GM18907 (cell line): ENCODE results near the gene PLEKHA5.
"Not testable (repeated sequence)": the region's sequence is repeated elsewhere in the genome, so short reads cannot be mapped to it uniquely, and the experiment has no call there.

Experiments used
- ATAC-seq: cut with Tn5 transposase; IDR thresholded peaks from one replicate; pipeline ENCODE4 v1.9.1; 2021; ENCODE audit warnings: mild to moderate bottlenecking, moderate library complexity; ENCODE audit not compliant: unreplicated experiment

PLEKHA5 gene

DNA sequence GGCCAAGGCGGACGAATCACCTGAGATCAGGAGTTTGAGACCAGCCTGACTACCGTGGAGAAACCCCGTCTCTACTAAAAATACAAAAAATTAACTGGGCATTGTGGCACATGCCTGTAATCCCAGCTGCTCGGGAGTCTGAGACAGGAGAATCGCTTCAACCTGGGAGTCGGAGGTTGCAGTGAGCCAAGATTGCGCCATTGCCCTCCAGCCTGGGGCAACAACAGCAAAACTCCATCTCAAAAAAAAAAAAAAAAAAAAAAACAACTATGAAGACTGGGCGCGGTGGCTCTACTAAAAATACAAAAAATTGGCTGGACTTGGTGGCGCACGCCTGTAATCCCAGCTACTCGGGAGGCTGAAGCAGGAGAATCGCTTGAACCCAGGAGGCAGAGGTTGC is 176.1 kb downstream of the PLEKHA5 start:
- not testable (repeated sequence) for ATAC-seq

DNA sequence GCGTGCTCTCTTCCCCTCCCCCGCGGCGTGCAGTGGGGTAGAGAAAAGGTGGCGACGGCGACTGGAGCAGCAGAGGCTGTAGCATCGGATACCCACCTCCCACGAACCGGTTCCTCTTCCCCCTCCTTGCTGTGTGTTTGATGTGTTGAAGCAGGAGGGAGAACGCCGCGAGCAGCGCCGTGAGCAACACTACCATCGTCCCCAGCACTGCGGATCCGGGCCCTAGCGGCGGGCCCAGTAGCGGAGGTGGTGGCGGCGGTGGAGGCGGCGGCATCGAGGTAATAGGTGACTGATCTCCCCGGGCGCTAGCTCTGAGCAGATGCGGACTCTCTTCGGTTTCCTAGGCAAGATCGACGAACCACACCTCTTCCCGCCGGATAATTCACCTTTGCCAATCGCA is 176.8 kb downstream of the PLEKHA5 start:
- no peak for ATAC-seq

DNA sequence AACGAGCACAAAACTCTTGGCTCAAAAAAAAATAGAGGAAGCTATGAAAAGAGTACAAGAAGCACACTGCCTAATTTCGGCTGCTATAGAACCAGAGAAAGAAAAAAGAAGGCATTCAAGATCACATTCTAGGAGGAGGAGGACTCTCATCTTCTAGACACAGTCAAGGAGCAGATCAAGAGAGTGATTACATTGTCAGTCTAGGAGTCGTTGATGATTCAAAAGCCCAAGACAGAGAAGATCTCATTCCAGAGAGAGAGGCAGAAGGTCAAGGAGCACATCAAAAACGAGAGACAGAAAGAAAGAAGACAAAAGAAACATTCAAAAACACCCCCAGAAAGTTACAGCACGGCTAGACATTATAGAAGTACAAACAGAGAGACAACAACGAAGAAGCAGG is 177.9 kb downstream of the PLEKHA5 start:
- ATAC-seq: no peak

DNA sequence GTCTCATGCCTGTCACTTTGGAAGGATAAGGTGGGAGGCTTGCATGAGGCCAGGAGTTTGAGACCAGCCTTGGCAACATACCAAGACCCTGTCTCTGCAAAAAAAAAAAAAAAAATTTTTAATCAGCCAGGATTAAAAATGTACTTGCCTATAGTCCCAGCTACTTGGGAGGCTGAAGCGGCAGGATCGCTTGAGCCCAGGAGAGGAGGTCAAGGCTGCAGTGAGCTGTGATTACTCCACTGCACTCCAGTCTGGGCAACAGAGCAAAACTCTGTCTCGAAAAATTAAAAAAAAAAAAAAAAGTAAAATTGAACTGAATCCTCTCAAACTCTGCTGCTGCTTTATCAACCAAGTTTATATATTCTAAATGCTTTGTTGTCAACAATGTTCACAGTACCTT is 181.6 kb downstream of the PLEKHA5 start:
- ATAC-seq: no peak

- ATAC-seq: no peak
These were observed 183.1 kb downstream of the PLEKHA5 start for GRCh38 chr12:19312637-19313036.

GRCh38 chr12:19316425-19316824 is 186.9 kb downstream of the PLEKHA5 start:
- no peak for ATAC-seq

DNA sequence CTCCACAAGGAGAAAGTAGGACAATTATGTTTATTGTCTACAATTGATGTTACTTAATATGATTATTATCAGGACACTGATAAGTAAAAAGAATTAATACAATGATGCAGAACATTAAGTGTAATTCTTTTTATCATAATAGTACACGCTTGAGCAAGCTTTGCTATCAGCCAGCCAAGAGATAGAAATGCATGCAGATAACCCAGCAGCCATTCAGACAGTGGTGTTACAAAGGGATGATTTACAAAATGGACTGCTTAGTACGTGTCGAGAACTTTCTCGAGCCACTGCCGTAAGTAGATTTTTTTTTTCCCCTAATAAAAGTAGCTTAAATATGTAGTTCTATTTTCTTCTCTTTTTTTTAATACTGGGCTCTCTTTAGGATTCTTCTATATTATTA is 192.8 kb downstream of the PLEKHA5 start:
- no peak for ATAC-seq

GRCh38 chr12:19323805-19324204 is 194.3 kb downstream of the PLEKHA5 start:
- ATAC-seq: no peak

- no peak for ATAC-seq
These were observed 196.6 kb downstream of the PLEKHA5 start for GRCh38 chr12:19326102-19326501.

DNA sequence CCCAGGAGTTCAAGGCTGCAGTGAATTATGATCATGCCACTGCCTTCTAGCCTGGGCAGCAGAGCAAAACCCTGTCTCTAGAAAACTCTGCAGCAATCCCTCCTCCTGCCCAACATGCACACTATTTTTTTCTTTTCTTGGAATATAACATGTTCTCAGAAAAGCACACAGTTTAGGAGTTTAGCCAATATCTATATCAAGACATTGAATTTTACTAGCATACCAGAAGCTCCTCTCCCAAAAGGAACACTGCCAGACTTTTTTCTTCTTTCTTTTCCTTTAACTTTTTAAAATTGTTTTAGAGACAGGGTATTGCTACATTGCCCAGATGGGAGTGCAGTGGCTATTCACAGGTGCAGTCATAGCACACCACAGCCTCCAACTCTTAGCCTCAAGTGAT is 202.7 kb downstream of the PLEKHA5 start:
- ATAC-seq: no peak

DNA sequence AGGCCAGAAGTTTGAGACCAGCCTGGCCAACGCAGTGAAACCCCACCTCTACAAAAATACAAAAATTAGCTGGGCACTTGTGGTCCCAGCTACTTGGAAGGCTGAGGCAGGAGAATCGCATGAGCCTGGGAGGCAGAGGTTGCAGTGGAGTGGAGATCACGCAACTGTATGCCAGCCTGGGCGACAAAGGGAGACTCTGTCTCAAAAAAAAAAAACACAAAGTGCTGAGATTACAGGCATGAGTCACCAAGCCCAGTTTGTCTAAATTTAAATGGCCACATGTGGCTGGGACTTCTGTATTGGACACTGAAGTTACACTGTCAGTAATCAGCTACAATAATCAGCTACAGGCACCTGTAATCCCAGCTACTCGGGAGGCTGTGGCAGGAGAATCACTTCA is 208.9 kb downstream of the PLEKHA5 start:
- ATAC-seq: no peak

DNA sequence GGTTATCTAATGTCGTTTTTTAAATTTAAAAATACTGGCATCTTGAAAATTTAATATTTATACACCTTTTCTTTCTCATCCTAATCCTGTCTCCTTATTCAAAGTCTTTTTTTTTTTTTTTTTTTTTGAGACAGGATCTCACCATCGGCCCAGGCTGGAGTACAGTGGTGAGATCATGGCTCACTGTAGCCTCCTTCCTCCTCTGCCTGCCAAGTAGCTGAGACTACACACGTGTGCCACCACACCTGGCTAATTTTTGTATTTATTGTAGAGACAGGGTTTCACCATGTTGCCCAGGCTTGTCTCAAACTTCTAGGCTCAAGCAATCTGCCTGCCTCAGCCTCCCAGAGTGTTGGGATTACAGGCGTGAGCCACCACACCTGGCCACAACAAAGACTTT is 221.3 kb downstream of the PLEKHA5 start:
- not testable (repeated sequence) for ATAC-seq

DNA sequence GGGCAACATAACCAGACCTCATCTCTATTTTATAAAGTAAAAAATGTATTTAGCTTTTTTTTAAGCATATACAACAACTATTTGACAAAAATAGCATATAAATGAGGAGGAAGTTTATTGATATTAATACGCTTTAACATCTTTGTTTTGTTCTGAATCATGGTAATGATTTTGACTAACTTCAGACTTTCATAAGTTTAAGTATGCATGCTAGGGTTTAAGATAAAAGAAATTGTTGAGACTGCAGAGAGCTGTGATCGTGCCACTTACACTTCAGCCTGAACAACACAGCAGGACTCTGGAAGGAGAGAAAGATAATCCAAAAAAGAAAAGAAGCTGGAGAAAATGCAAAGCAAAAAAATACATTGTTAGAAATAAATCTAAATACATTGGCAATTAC is 221.8 kb downstream of the PLEKHA5 start:
- ATAC-seq: no peak

DNA sequence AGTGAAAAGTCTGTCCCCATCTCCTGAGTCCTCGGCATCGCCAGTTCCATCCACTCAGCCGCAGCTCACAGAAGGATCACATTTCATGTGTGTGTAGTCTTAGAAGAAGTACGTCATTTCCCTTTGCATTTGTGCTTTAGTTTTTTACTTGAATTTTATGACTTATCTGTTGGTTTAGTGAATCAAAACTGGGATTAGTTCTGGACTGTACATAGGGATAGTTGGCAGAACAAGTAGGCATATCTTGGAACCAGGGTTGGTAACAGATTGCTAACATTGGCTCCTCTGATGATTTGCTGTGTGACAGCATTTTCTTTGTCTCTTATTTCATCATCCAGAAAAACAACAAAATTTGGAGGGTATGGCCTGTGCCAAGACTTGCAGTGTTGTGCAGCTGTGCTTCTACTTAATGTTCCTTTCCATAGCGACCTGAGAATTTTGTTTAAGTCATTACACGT is 240.2 kb downstream of the PLEKHA5 start:
- no peak for ATAC-seq

DNA sequence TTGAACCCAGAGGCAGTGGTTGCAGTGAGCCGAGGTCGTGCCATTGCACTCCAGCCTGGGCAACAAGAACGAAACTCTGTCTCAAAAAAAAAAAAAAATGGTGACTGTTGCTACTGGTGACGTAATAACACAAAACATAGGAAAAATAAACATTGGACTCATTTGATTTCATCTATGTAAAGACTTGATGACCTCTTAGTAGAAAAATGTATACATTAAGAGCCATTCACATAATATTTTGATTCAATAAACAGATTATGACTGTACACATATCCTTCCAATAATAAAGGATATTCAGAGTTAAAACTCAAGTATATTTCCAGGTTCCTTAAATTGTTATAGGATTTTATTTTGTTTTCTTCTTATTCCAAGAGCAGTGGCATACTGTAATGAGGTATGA is 244.1 kb downstream of the PLEKHA5 start:
- ATAC-seq: no peak

GRCh38 chr12:19375888-19376287 is 246.4 kb downstream of the PLEKHA5 start:
- no peak for ATAC-seq

GRCh38 chr12:19376691-19377090 is 247.2 kb downstream of the PLEKHA5 start:
- no peak for ATAC-seq

GRCh38 chr12:19382111-19382526 is 252.6 kb downstream of the PLEKHA5 start:
- ATAC-seq: peak; percentile 99

GRCh38 chr12:19382563-19382962 is 253.0 kb downstream of the PLEKHA5 start:
- peak; percentile 11 for ATAC-seq

- no peak for ATAC-seq
These were observed 257.6 kb downstream of the PLEKHA5 start for GRCh38 chr12:19387161-19387560.

DNA sequence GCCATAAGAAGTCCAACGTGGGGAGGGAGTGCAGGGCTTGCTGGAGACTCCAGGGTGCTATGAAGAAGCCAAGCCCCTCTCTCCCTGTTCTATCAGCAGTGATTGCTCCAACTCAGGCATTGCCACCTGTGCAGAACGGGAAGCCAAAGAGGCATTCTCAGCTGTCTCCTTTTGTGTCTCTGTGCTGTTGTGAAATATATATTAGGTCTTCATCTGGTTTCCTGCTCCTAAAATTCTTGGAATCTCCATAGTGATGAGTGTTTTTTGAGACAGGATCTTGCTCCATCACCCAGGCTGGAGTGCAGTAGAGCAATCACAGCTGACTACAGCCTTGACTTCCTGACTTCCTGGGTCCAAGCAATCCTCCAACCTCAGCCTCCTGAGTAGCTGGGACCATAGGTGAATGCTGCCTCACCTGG is 258.6 kb downstream of the PLEKHA5 start:
- no peak for ATAC-seq

DNA sequence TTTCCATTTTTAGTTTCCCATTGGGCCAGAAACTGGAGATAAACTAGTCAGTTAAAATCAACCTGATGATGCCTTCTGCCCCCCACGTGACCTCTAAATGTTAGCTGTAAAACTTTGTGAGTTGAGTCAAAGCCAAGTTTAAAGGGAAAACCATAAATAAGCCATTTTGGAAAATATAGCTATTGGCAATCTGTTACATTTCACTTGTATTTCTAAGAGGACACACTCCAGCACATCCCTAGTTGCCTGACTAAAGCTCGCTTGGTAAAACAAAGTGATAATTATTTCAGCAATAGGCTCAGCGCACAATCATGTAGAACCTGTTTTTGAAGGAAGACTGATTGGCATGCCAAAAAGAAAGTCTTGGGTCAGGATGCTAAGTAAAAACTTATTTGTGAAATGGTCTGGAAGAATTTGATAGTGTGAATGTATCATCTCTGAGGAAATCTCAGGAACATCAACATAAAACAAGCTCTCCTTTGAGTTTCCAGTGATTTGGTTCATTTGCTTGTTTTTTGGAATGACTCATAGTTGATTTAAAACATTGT is 260.6 kb downstream of the PLEKHA5 start:
- ATAC-seq: no peak

- ATAC-seq: not testable (repeated sequence)
These were observed 263.1 kb downstream of the PLEKHA5 start for GRCh38 chr12:19392644-19393043.
